GM11168 (cell line): ENCODE data around the gene C2orf68.
"Not testable (repeated sequence)": the region's sequence is repeated elsewhere in the genome, so short reads cannot be mapped to it uniquely, and the experiment has no call there.

ENCODE experiments used
- in situ Hi-C: fragments of 300-500 bp; cut with MboI; formaldehyde crosslinking; loops from one replicate; pipeline ENCODE4 v1.12.0; 2022; ENCODE audit warnings: low sequenced_read_pairs; ENCODE audit not compliant: unreplicated experiment

The C2orf68 gene

DNA sequence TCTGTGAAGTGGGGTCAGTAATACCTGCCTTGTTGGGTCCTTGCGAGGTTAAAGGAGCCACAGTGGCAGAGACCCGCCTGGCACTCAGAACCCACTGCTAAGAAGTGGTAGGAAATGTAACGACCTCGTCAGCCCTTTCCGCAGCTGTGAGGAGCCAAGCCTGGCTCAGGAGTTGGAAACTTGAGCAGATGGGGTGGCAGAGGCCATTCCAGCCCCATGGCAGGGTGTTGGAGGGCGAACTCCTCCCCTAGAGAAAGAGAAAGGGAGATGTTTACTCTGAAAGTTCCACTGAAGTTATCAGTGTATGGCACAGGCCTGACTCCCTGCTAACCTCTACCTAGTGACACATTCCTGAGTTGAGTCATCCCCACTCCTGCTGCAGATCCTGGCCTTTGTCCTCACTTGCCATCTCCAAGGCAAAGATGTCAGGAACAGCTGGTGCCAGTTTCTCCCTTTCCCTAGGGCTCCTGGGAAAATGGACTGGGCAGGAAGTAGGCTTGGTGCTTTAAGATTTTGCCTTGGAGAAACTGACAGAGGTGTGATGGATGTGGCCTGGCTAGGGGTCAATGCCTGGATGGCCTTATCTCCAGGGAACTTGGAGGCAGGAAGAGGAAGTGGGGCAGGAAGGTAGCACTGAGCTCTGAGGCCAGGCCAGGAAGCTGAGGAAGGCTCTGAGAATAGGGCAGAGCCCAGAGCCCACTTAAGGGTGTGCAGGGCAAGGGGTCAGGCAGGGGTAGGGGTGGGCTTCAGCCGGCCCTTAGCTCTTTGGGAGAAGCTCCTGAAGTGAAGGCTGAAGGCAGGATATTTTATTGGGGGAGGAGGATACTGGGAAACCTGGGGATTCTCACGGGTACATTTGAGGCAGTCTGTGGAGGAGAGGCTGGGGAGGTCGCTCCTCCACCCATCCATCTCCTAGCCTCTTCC, 26.7 kb downstream of the C2orf68 start:
- in situ Hi-C loops, result no loop called here

DNA sequence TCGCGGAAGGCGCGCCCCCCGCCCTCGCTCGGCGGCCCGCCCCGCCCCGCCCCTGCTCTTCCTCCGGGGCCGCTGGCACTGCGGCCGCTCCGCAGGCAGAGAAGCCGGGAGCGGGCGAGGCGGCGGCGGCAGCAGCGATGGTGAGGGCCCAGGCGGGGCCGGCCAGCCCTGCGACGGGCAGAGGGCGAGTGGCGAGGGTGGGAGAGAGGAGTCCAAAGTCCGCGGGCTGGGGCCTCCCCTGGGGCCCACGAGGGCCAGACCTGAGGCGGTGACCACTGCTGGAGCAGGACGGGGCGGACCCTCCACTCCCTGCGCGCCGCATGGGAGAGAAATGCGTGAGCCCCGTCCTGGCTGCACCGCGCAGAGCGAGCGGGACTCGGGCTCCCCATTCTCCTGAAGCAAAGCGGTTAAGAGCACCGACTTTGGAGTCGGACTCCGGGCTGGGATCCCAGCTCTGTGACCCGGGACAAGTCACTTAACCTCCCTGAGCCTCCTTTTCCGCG, 27.5 kb downstream of the C2orf68 start, which contains the start of gene VAMP5:
TSS of gene VAMP5 (plus strand) at position 78 of the 503 bp plus-strand sequence. CDS start at position 138, 60 bp downstream.
- in situ Hi-C loops, result no loop called here

DNA sequence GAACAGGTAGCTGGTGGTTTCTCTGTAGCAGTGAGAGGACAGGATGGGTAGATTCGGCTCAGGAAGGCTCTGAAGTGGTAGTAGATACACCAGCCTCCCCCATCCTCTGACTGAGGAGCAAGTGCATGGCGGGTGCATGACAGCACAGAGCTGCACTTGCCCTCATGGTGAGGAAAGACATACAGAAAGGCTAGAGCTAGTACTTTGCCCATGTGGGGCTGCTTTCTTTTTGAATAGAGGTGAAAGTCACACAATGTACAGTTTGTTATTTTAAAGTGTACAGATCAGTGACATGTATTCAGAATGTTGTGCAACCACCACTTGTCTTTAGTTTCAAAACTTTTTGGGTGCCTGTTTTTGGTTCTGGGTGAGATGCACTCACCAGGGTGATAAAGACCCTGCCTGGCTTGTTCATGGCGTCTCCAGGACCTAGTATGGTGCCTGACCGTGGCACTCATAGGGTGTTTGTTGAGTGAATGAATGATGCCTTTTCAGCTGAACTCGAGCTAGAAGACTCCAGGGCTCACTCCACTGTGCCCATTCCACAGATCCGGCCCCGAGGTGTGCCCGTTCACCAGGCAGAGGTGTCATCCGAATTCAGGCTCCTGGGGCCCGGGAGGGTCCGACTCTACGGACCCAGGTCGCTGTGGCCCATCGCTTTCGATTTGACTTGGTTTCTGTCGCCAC, 28.1 kb downstream of the C2orf68 start:
- in situ Hi-C loops, result no loop called here

- in situ Hi-C loops, result no loop called here
Measured at GRCh38 chr2:85582492-85582891, 29.4 kb downstream of the C2orf68 start.

- in situ Hi-C loops, result no loop called here
Measured at GRCh38 chr2:85580206-85580605, 31.7 kb downstream of the C2orf68 start.

DNA sequence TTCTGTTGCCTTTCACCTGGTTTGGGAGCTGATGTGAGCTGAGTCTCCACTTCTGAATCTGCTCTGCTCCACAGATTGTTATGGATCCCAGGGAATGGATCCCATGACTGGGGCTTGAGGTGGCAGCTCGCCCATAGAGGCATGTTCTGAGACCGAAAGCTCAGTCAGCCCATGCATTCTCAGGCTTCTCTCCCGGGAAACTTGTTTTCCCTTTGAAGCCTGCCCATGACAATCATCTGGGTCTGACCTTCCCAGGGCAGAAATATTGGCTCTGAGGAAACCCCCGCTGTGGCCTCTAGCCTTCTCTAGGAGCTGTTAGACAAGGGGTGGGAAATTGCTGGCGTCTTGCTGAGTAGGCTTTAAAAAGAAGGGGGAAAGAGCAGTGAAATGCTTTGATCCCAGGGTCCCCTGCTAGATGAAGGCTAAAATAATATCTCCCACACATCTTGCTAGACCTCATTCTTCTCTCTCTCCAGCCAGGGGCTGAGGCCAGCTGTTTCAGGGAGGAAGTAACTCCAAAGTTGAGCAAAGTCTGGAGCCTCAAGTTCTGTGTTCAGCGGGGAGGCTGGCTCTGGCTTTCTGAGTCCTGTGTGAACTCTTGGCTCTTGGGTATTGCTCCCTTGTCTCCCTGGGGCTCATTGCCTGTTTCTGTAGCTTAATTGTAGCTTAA, 32.5 kb downstream of the C2orf68 start:
- in situ Hi-C loops, result no loop called here

DNA sequence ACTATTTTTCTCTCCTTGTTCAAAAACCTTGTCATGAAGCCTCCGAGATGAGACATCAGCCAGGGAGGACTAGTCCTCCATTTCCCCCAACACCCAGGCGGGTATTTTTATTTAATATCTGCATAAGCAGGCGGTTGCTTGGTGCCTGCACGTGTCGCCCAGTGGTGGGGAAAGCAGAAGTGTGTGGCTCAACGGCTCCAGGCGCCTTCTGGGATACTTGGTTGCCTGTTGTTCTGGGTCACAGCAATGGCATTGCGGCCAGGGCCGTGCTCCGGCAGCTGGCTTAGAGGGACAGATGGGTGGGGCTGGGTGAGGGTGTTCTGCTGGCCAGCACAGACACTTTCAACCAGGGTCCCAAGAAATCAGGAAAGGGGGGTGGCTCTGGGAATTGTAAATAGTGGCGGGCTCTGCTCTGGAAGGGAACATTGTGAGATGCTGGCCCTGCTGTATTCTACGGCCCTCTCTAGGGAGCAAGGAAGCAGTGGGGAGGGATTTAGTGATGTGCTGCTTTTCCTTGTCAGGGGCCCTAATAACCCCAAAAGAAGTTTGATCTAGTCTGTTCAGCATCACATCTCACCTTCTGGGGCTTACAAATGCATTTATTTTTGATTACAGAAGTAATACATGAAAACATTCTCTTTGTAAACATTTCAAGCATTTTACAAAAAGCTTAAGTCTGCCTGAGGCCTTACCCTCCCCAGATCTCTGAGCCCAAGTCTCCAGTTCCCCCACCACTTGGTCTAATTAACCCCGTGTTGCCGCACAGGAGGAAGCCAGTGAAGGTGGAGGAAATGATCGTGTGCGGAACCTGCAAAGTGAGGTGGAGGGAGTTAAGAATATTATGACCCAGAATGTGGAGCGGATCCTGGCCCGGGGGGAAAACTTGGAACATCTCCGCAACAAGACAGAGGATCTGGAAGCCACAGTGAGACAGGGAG, 33.4 kb downstream of the C2orf68 start:
- in situ Hi-C loops, result no loop called here

- in situ Hi-C loops, result no loop called here
Measured at GRCh38 chr2:85577386-85578242, 34.3 kb downstream of the C2orf68 start, which contains the start of gene VAMP8. Gene VAMP8, plus strand, starts transcription at chr2:85577586. Its CDS starts 61 bp downstream, at chr2:85577647.

DNA sequence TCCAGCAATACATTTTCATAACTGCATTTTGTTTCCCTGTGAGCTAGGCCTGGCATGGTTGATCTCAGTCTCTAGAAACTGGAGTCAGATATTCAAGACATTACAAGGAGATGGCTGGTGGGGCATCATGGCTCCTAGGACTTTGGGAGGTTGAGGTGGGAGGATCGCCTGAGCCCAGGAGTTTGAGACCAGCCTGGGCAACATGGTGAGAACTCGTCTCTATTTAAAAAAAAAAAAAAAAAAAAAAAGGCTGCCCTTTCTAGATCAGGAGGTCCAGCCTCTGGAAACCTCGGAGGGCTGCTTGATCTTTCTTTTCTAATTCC, 34.8 kb downstream of the C2orf68 start:
- in situ Hi-C loops, result no loop called here

GRCh38 chr2:85575739-85576138, 36.1 kb downstream of the C2orf68 start:
- in situ Hi-C loops, result no loop called here

DNA sequence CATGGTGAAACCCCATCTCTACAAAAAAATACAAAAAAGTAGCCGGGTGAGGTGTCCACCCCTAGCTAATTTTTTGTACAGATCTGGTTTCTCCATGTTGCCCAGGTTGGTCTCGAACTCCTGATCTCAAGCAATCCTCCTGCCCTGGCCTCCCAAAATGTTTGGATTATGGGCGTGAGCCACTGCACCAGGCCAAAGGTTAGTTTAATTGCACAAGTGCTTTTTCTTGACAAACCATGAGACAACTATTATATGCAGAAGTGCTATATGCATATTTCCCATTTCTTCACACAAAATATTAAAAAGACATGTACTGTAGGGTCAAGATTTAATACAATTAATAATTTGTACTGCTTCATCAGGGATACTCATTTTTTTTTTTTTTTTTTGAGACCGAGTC, 45.6 kb downstream of the C2orf68 start:
- in situ Hi-C loops, result no loop called here

DNA sequence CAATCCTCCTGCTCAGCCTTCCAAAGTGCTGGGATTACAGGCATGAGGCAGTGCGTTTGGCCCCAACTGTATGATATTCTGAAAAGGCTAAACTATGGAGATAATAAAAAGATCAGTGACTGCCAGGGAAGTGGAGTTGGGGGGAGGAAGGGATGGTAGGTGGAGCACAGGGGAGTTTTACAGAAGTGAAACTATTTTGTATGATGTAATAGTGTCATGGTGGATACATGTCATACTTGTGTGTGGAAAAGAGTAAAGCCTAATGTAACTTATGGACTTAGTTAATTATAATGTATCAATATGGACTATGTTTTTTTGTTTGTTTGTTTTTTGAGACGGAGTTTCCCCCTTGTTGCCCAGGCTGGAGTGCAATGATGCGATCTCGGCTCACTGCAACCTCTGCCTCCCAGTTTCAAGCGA, 47.7 kb downstream of the C2orf68 start:
- in situ Hi-C loops, result no loop called here

- in situ Hi-C loops, result no loop called here
Measured at GRCh38 chr2:85561280-85562212, 50.3 kb downstream of the C2orf68 start, which contains the start of gene GGCX. Gene GGCX, minus strand, starts transcription at chr2:85561493. Its CDS starts 65 bp downstream, at chr2:85561428.

DNA sequence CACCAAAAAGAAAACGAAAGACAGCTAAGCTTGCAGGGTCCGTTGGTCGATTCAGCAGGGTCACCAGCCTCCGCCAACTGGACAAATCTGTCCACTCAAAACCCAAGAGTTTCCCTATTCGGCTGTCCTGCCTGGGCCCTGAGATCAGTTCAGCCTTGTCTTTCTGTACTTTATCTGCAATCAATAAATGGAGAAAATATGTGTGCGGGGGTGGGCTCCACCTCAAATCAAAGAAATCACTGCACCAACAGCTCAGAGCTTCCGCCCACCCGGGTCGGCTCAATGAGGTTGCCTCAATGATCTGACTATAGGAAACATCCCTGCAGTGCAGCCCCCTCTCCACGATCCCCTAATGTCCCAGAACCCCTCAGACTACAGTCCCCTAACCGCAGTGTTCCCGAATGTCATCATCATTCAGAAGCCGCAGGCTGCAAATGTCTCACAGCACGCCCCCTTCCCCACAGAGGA, 51.0 kb downstream of the C2orf68 start:
- in situ Hi-C loops, result no loop called here

GRCh38 chr2:85560403-85560726, 51.5 kb downstream of the C2orf68 start:
- in situ Hi-C loops, result not testable (repeated sequence)

DNA sequence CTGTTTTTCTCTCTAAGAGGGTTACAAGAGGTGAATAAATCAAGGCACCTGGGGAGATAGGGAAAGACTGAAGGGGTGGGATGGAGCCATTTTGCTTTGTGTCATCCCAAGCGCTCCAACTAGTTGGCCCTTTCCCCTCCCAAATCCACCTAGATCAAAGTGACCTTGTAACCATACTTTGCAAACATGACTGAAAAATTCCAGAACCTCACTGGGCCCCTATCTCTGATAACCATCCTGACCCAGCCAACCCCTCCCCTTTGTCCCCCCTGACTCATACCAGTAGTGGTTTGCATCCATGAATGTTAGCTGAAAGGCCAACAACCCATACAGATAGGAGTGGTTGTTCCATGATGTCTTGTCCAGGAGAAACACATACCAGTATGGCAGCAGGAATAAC, 53.7 kb downstream of the C2orf68 start:
- in situ Hi-C loops, result loop anchor here (5.0 kb wide), 1 partner anchor 141 kb away; the partner anchor contains the start of gene SH2D6

DNA sequence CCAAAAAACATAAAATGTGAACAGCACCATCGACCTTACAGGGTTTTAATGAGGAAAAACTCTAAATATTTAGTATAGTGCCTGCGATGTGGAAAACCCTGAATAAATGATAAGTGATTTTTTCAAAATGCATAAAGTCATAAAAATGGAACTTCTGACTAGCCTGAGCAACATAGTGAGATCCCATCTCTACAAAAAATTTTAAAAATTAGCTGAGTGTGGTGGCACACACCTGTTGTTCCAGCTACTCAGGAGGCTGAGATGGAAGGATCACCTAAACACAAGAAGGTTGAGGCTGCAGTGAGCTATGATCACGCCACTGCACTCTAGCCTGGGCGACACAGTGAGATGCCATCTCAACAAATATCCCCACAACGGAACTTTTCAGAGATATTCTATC, 54.7 kb downstream of the C2orf68 start:
- in situ Hi-C loops, result loop anchor here (5.0 kb wide), 1 partner anchor 140 kb away; the partner anchor contains the start of gene SH2D6
